22Rv1 (cell line): ENCODE results near the gene IGLL1.
"Not testable (repeated sequence)": the region's sequence is repeated elsewhere in the genome, so short reads cannot be mapped to it uniquely, and the experiment has no call there.

Experiments
- ZFX ChIP-seq: fragments of 450-650 bp; IDR thresholded peaks from 2 replicates; pipeline ENCODE4 v1.6.1; 2017; ENCODE audit warnings: antibody characterized with exemption, borderline replicate concordance
- TF ChIP-seq, protein P1 (sequence below): fragments of 450-650 bp; IDR thresholded peaks from 2 replicates; pipeline ENCODE4 v1.5.1; 2017; ENCODE audit warnings: mild to moderate bottlenecking

DNA sequence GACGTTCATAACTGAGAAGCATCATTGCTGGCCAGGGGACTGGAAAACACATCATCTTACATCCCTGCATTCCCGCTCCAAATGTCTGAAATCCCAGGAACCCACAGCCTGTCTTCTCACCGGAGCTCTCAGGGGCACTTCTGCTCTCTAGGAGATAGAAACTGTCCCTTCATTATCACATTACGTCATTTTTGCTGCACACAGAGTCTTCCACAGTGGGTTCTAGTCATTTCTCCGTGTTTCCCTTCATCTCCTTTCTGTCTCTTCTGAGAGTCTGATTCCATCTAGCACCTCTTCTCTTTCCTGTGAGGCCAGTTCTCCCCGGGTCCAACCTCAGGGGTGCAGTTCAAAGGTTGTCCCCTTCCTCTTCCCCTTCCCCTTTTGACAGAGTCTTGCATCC lies 15.8 kb upstream of the IGLL1 start:
- TF ChIP-seq, protein P1, sequence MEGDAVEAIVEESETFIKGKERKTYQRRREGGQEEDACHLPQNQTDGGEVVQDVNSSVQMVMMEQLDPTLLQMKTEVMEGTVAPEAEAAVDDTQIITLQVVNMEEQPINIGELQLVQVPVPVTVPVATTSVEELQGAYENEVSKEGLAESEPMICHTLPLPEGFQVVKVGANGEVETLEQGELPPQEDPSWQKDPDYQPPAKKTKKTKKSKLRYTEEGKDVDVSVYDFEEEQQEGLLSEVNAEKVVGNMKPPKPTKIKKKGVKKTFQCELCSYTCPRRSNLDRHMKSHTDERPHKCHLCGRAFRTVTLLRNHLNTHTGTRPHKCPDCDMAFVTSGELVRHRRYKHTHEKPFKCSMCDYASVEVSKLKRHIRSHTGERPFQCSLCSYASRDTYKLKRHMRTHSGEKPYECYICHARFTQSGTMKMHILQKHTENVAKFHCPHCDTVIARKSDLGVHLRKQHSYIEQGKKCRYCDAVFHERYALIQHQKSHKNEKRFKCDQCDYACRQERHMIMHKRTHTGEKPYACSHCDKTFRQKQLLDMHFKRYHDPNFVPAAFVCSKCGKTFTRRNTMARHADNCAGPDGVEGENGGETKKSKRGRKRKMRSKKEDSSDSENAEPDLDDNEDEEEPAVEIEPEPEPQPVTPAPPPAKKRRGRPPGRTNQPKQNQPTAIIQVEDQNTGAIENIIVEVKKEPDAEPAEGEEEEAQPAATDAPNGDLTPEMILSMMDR, result not testable (repeated sequence)
- TF ChIP-seq ZFX, result not testable (repeated sequence)
